Activated CD8-positive, alpha-beta memory T cell treated with anti-CD3 and anti-CD28 coated beads for 4 hours (primary cell): ENCODE measurements around the gene TRIP4.
"Not testable (repeated sequence)": the region's sequence is repeated elsewhere in the genome, so short reads cannot be mapped to it uniquely, and the experiment has no call there.

Experiments used
- DNase-seq, 2 donors: peaks; one replicate each; pipeline ENCODE4 v3.0.0-alpha.2; 2020; ENCODE audit warnings: low read depth in 2 of 2

The TRIP4 gene

DNA sequence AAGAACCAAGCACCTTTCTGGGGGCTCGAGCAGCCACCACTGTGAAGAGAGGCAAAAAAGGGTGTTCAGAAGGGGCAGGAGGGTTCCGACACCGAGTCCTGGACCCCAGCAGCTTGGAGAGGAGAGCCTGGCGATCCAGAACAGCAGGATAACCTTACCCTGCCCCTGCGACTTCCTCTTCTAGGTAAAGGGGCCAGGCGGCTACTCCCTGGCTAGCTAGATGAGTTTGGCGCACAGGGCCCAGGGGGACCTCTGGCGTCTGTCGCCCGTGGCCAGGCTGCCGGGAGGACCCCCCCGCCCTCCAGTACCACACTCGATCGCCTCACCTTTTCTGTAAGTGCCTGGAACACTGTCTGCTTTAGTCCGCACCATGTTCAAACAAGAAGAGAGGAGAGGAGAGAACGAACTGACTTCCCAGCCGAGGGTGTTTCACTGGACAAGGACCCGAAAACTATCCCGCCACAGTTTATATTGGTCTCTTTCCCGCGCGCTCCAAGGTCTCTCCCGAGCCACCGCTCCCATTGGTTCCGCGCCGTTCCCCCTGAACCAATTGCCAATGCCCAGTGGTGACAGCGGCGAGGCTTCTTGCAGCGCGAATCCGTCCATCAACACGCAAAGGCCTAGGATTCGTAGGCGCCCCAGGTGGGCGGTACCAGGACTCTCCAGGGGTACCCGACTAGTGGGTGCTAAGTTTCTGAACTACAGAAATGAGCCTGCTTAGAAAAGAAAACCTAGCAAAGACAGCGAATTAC, 6.5 kb upstream of the TRIP4 start, which contains the start of gene PCLAF:
Gene PCLAF, minus strand, starts transcription at position 442 of the 752 bp plus-strand sequence. Its CDS starts 70 bp downstream, at position 372.
- peak; percentile 83 to 85 for DNase-seq

DNA sequence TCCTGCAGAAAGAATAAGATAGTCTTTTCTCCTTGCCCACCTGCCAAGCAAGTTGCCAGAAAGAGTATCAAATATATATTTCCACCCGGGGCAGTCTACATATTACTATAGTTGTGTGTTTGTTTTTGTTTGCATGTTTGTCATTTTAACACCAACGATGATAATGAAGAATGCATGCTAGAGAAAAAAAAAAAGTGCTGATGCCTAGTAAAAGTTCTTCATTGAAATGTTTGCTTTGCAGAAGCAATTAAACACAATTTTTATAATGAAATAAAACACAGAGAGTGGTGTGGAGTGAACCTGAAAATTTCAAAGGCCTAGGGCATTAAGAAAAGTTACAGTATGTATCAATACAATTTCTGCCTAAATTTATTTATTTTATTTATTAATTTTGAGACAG, 3.9 kb upstream of the TRIP4 start:
- no peak for DNase-seq

DNA sequence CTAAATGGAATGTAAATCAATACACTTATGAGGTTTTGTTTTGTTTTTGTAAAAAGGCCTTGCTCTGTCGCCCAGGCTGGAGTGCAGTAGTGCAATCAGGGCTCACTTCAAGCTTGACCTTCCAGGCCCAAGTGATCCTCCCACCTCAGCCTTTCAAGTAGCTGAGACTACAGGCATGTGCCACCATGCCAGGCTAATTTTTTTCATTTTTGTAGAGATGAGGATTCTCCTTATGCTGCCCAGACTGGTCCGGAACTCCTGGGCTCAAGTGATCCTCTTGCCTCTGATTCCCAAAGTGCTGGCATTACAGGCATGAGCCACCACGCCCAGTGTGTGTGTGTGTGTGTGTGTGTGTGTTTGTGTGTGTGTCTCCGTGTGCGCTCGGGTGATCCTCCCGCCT, 1.3 kb upstream of the TRIP4 start:
- no peak for DNase-seq

DNA sequence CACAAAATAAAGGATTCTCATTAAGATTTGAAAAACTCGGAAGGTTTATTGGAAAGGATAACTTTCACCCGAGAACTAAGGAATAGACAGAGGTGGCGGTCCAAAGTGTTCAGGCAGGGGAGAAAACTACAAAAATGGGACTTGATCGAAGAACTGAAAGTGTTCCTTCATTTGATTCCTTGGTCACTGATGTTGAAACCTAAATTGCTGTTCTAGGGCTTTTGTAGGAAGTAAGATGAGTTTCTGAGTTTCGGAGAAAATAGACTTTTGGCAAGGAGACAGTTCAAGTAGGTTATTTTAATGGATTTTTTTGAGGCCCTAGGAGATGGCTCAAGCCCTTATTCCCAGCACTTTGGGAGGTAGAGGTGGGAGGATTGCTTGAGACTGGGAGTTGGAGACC, 1.4 kb downstream of the TRIP4 start:
- DNase-seq, result no peak

DNA sequence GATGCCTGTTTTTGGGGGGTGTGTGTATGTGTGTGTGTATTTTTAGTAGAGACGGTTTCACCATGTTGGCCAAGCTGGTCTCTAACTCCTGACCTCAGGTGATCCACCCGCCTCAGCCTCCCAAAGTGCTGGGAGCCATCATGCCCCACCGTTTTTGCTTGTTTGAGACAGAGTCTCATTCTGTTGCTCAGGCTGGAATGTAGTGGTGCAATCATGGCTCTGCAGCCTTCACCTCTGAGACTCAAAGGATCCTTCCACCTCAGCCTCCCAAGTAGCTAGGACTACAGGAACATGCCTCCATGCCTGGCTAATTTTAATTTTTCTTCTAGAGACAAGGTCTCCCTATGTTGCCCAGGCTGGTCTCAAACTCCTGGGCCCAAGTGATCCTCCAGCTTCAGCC, 4.8 kb downstream of the TRIP4 start:
- not testable (repeated sequence) for DNase-seq

DNA sequence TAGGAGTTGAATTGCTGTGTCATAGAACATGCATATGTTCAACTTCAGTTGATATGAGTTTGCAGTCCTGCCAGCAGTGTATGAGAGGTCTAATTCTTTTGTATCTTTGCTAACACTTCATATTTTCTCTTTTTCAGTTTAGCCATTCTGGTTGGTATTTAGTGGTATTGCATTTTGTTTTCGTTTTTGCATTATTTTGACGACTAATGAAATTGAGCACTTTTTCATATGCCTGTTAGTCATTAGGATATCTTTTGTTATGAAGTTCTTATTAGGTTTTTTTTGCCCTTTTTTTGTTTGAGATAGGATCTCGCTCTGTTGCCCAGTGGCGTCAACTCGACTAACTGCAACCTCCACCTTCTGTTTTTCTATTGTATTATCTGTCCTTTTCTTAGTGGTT, 9.2 kb downstream of the TRIP4 start:
- DNase-seq, result no peak

DNA sequence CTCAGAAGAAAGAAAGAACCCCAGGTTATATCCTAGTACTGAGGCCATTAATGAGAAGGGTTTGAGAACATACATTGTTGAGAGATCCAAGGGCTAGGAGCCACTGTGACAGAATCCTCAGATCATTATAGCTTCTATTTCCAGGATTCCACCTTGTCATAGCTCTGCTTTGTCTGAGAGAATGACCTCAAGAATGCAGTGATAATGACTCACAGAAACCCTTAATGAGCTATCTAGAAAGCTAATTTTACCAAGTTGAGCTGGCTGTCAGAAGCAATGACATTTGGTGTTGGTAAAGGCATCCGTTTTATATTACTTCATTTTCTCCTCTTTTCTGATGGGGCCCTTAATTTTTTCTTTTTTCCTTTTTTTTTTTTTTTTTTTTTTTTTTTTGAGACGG, 10.9 kb downstream of the TRIP4 start:
- DNase-seq, result no peak

DNA sequence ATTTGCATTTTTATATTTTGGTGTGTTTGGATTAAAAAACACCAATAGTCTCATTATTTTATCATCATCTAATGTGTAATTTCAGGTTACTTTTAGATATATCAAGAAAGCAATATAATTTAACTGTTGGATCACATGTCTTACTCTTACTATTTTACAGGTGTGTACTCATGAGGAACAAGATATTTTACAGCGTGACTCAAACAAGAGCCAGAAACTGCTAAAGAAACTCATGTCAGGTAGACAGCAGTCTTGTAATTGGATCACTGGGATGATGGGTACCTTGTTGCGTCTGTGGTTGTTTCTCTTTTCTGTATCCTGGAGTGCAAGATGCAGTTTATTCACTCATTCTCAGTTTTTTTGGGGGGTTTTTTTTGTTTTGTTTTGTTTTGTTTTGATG, 12.9 kb downstream of the TRIP4 start:
- no peak for DNase-seq

DNA sequence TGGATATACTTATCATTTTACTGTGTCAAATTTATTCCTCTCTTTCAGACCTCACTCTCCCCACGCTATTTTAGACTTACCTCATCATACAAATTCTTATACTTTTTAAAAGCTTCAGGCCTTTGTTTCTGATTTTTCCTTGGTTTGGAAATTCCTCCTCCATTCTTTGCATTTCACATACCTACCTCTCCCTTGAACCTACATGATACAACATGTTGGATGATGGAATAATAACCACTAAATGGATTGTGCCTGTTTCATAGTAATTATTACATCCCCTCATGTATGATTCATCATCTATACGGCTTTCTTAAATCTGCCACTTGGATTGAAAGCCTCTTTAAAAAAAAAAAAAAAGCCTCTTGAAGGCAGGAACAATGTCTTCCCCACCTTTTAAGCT, 24.6 kb downstream of the TRIP4 start:
- DNase-seq, result no peak

DNA sequence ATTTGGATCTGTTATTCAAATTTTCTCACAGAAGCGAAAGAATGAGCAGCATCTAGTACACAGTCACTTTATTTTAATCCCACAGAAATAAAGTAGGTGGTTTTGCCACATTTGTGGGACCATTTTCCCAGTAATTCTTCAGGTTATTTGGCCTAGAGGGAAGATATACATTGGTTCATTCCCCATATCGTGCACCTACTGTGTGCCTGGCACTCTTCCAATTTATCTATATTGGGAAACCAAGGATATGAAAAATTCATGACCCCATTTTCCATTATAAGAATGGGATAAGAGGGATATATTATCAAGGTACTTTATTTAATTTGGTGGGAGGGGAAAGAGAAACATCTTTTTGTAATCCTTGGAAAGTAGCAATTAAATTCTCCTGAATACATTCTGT, 35.1 kb downstream of the TRIP4 start:
- no peak for DNase-seq

DNA sequence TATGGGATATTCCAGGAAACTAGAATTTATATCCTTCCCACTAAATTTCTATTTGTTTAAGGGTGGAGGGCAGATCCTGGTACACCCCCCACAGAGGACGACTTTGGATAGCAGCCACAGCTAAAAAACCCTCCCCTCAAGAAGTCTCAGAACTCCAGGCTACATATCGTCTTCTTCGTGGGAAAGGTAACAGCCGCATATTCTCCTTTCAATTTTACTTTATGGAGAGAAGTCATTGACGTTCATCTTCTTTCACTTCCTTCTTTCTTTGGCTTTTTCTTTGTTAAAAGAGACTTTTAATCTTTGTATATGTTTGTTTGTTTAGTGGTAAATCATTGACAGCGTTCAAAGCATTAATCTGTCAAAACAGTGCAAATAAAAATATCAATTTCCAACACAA, 36.3 kb downstream of the TRIP4 start:
- no peak for DNase-seq

DNA sequence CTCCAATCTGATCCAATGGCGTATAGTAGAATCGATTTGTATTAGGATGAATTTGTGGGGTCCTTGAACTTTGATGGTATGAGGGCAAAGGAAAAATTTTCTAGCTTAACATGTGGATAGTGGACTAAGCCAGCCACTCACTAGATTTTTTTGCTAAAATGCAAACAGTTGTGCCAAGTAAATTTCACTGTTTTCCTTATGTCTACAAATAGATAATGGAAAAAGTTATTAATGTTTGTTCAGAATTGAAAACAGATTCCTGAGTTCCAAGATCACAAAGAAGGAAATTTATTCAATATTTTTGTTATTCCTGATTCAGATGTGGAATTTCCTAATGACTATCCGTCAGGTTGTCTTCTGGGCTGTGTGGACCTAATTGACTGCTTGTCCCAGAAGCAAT, 37.6 kb downstream of the TRIP4 start:
- no peak for DNase-seq

DNA sequence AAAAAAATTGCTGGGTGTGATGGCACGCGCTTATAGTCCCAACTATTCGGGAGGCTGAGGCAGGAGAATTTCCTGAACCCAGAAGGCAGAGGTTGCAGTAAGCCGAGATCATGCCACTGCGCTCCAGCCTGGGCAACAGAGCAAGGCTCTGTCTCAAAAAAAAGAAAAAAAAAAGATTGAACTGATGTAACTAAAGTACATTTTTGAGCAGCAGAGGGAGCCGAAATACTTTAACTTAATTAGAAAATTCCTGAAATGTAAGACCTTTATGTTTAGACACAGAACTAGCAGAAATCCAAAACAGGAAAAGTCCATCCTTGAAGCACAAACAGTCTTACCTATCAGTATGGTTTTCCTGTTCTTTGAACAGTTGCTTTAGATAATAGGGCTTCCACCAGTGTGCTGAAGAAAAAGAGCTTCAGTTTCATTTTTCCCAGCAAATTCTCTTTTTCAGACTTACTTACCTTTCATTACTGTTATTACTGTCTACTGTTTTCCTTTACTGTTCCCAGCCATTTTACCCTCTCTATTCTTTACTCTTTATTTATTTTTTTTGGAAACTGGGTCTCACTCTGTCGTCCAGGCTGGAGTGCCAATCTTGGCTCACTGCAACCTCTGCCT, 39.3 kb downstream of the TRIP4 start:
- no peak for DNase-seq

DNA sequence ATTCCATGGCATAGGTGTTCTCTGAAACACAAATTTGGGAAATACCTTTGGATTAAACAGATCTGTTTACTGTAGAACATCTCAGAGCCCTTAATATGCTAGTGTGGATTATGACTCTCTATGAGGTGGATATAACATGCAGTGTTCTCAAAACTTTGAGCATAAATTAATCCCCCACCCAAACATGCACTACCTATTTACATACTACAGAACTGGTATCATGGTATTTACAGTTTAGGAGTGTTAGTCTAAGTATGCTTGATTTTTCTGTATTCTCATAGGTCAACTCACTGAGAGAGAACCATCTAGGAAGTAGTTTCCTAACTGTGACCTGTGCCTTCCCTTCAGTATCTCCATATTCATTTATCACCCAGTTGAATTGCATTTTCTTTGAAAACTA, 41.8 kb downstream of the TRIP4 start:
- DNase-seq, result no peak

DNA sequence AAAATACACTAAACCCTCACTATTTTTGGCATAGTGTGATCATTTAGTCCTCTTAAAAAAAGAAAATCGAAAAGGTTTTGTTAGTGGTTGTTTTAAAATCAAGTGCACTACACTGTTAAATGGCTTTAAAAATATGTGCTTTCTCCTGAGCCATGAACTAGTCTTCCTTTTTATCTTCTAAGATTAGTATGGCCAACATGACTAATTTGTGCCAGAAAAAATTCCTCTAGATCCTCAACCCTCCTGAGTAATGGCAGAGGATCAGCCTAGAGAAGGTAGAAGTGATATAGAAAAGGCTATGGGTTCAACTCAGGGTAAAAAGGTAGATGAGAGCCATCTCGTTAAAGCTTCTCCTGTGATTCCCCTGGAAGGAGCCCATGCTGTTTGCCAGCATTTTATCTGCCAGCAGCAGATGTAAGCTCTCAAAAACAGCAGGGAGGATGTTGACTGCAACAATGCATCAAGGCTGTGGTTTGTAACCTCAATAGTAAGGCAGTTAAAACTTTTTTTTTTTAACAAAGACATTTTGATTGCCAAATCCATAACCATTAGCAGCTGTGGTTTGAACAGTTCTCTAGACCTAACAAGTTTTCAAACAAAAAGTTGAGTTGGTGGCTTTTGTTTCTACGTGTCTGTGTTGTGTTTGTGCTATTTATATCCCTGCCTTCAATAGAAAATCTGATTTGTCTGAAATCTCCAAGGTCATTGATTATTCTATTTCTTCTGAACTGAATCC, 42.5 kb downstream of the TRIP4 start:
- peak; percentile 4 for DNase-seq

DNA sequence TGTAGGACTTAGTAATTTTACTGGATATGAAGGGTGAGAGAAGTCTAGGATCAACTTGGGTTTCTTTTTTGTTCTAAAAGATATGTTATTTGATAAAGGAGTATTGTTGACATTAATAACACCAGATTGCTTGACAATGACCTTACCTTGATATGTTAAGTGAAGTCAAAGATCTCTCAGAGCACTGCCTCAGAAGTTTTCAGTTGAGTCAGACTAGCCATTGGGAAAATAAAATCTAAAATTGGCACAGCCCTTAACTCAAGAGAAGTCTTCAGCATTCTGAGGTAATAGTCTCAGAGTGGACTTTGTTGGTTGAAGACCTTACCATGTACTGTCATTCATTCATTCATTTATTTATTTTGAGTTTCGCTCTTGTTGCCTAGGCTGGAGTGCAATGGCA, 50.3 kb downstream of the TRIP4 start:
- no peak for DNase-seq

DNA sequence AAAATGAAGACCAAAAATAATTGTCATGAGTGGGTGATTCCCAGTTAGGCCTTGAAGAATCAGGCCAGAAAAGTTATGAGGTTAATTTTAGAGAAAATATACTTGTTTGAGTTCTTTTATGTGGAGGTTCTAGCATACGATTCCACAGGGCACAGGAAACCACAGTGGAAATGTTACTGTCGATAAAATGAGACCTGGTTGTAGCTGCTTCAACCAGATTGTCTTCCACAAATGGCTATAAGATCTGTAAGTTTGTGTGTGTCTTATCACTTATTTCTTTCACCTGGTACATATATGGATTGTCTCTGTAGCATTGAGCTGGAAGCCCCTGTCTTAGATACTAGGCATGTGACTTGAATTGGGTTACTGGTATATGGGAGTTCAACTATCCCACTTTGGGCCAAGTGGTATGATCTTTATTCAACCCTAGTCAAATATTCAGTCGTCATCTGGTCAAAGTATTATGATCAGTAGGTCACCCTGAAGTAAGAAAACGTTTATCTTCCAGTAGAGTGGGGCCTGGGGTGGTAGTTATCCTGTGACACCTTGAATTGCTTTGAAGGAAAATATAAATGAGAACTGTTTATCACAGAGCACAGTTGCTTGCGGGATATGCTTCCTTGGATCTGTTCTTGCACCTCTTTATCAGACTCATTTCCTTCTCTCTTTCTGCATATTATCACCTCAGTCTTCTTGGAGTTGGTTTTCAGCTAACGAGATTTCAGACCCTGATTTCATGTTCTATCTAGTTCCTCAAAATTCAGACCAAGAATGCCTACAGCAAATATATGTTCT, 51.2 kb downstream of the TRIP4 start:
- no peak for DNase-seq

DNA sequence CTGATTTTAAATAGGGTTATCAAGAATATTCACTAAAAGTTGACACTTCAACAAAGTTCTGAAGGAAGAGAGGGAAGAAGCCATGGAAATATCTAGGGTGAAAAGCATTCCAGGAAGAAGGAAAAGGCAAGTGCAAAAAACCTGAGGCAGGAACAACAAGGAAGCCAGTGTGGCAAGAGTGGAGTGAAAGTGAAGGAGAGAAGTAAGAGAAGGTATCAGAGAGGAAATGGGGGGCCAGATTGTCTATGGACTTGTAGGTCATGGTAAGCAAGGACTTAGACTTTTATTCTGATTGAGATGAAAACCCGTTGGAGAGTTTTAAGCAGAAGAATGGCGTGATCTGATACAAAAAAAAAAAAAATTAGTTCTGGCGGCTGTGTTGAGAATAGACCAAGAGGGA, 54.2 kb downstream of the TRIP4 start:
- DNase-seq, result no peak

DNA sequence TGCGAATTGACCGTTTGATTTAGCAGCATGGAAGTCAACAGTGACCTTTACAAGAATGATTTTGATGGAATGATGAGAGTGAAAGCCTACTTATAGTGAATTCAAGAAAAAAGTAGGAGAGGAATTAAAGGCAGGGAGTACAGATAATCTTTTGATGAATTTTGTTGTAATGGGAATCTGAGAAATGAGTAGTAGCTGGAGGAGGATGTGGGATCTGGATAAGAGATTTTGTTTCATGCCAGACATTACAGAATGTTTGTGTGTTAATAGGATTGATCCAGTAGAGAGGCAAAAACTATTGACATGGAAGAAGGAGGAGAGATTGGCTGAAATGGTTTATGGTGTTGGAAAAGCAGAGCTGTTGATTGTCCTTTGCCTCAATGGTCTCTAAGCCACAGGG, 55.4 kb downstream of the TRIP4 start:
- no peak for DNase-seq

DNA sequence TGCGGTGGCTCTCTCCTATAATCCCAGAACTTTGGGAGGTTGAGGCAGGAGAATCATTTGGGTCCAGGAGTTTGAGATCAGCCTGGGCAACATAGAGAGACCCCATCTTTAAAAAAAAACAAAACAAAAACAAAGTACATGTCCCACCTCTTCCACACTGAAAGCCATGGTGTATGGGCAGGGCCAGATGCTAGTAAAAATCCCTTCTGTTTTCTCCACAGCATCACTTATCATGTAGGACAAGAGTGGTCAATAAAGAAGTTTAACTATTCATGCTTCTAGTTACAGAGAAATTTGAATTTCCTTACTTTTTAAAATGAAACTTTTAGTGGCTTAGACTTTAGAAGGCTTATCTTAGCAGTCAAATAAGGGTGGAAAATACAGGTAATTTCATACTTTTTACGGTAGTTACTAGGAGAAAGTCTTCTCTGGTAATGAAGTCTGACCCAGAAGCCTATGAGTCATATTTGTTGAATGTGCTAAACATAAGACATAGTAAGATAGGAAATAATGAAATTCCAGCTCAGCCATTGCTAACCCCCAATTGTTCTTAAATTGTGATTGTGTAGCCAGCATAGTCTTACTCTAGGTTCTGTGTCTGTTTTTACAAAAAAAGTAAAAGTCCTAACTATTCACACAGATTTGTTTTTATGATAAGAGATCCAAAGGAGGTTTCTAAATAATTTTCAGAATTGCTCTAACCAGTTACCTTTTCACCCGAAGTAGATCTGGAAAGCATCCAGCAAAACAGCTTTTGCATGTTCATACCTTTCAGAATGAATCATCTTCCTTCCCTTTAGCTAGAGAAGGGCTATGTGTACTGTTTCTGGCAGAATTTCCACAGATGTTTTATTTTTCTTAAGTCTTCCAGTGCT, 56.3 kb downstream of the TRIP4 start:
- DNase-seq, result no peak

DNA sequence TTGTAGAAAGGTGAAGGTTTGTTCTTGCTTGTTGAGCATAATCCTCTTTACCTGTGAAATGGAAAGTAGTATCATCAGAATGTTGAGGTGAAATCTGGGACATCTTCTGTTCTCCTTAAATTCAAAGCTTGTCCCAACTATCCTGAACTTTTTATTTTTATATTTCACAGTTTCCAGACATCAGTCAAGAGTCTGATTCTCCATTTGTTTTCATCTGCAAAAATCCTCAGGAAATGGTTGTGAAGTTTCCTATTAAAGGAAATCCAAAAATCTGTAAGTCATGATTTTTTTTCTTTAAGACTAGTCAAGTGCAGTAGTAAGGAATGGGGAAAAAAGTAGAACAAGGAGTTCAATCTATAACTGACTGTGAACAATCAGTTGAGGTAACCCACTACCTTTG, 57.2 kb downstream of the TRIP4 start:
- no peak for DNase-seq
